ENCODE results near the gene EML4.
"Not testable (repeated sequence)": the region's sequence is repeated elsewhere in the genome, so short reads cannot be mapped to it uniquely, and the experiment has no call there.

The EML4 gene

DNA sequence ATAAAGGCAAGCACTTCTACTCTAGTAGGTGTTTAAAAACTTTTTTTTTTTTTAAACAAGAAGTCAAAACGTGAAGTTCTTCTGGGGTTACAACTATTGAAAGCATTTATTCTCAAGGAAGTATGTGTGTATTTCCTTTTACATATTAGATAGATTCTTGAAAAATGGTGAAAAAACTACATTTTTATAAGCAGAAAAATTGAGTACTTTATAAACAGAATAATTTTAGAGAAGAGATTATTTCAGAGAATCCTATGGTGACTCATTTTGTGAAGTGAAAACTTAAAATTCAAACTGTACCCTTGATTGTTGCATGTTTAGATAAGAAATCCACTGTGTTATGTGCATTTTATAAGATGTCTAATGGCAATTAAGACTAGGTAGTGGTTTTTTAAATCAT is 2.9 kb downstream of the EML4 start:
- DNase-seq (ENCODE audit: low read depth): no peak

DNA sequence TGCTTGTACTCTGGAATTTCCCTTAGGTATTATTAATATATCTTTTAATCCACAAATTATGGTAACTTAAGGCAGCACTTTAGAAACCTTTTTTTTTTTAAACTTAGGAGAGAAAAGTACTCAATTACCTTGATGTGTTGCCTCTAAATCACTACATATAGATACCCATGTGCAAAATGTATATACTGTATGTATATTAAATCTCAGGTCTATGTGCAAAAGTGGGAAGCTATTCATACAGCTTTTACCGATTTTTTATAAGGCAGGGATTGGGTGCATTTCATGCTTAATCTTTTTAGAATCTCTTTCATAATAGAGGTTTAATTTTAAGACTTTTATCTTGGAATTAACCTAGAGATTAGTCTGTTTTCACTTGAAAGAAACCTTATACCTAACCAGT is 3.4 kb downstream of the EML4 start:
- no peak for DNase-seq (ENCODE audit: low read depth)

DNA sequence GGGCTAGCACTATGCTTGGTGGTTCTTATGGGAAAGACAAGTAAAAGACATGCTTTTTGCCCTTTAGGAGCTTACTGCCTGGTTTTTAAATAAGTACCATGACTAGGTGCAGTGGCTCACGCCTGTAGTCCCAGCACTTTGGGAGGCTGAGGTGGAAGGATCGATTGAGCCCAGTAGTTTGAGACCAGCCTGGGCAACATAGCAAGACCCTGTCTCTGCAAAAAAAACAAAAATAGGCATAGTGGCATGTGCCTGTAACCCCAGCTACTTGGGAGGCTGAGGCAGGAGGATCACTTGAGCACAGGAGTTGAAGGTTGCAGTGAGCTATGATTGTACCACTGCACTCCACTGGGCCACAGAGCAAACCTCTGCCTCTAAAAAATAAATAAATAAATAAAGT is 4.3 kb downstream of the EML4 start:
- not testable (repeated sequence) for DNase-seq (ENCODE audit: low read depth)

DNA sequence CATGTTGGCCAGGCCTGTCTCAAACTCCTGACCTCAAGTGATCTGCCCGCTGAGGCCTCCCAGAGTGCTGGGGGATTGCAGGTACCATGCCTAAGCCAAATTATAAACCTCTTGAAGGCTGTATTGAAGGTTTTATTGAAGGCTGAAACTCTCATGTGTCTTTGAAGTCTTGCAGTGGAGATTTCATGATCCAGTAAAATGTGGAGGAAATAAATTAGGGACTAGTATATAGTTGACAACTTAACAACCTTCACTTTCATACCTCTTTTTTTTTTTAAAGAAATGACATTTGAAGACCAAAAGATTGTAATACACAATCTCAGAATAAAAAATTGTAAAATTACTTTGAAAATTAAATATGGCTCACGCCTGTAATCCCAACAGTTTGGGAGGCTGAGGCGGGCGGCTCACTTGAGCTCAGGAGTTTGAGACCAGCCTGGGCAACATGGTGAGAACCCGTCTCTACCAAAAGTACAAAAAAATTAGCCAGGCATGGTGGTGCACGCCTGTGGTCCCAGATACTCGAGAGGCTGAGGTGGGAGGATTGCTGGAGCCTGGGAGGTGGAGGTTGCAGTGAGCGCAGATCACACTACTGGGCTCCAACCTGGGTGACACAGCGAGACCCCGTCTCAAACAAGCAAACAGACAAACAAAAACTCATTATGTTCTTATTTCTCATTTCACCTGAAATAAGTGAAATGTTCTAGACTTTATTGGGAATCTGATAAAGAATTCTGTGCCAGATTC is 8.0 kb downstream of the EML4 start:
- DNase-seq (ENCODE audit: low read depth): no peak

DNA sequence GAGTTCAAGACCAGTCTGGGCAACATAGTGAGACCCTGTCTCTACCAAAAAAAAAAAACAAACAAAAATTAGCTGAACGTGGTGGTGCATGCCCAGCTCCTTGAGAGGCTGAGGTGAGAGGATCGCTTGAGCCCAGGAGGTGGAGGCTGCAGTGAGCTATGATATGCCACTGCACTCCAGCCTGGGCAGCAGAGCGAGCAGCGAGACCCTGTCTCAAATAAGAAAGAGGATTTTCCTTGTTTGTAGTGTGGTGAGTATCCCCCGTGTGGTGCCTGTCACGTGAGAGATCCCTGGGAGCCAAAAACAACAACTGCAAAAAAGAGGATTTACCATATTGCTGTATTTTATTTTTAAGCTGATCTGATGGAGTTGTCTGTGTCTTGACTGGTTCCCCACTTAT is 9.2 kb downstream of the EML4 start:
- no peak for DNase-seq (ENCODE audit: low read depth)

DNA sequence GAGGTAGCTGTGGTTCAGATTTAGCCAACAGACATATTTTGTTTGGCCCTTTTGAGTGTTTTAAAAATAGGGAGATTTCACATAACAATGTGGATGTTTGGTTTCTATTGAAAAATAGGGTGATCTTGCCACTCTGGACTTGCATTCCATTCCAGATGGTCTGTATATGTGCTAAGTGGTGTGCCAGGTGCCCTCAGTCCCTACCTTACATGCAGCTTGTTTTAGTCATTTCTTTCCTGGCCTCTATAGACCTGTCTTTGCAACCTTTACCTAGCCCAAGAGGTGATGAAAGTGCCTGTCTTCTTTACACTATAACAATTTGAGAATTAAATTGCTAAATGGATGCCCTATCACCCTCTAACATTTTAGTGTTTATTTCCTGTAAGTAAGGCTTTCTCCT is 11.1 kb downstream of the EML4 start:
- DNase-seq (ENCODE audit: low read depth): no peak

DNA sequence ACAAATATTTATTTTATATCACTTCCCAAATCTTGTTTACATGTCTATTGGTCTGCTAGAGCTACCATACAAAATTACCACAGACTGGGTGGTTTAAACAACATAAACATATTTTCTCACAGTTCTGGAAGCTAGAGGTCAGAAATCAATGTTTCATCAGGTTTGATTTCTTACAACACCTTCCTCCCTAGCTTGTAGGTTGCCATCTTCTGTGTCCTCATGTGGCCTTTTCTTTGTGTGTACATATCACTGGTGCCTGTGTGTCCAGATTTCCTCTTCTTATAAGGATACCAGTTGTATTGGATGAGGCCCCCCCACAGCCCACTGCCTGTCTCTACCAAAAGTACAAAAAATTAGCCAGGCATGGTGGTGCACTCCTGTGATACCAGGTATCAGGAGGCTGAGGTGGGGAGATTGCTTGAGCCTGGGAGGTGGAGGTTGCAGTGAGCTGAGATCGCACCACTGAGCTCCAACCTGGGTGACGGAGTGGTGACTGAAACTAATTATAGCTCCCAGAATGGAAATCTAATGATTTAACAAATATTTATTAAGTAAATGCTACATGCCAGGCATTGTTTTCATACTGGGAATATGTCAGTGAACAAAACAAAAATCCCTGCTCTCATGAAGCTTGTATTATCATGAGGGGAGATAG is 13.6 kb downstream of the EML4 start:
- DNase-seq (ENCODE audit: low read depth): no peak

DNA sequence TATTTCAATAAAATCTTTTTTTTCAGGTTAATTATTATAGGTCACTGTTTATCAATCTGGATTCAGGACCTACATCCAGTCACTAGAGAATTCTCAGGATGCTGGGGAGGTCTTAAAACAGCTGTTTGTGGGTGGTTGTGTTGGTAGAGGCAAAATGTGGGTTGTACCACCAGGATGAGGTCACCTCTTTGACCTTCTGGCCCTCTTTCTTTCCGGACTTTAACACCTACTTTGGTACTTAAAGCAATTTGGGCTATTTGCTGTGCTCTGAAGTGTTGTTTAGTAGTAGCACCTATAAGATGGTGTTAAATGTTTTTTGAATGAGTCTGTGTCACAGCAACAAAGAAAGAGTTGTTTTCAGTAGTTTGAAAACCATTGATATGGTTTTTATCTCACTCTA is 14.6 kb downstream of the EML4 start:
- no peak for DNase-seq (ENCODE audit: low read depth)

DNA sequence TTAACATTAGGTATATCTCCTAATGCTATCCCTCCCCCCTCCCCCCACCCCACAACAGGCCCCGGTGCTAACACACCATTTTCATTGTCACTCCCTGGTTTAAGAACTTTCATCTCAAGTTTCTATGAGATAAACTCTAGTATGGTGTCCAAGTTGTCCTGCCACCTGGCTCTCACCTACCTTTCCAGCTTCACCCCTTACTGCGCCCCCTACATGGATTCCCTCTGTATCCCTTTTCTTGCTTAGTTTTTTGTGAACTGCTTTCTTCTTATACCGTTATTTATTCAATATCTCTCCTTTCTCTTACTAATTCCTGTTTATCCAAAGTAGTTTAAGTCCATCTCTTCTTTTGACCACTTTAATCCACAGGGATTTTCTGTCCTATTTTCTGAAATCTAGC is 15.2 kb downstream of the EML4 start:
- DNase-seq (ENCODE audit: low read depth): no peak

DNA sequence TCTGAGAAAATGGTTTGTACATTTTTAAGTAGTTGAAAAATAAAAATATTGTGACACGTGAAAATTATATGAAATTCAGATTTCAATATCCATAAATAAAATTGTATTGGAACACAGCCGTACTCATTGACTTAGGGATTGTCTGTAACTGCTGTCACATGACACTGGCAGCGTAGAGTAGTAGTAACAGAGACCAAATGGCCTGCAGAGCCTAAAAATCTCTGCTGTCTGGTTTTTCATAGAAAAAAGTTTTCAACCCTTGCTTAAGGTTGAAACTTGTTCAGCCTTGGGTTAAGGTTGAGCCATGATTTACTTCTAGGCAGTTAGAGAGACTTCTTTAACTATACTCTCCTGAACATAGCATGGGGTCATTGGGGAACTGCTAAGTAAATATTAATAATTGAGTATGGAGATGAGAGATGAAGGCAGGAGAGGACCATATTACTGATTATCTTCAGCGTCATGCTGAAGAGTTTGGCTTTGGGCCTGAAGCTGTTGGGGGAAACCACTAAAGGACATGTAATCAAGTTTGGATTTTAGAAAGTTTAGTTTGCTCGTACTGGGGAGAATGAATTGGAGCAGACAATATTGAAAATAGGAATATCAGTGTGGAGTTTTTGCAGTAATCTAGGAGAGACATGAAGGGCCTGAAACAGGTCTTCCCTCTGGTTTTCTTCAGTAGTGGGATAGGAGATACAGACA is 16.2 kb downstream of the EML4 start:
- no peak for DNase-seq (ENCODE audit: low read depth)

DNA sequence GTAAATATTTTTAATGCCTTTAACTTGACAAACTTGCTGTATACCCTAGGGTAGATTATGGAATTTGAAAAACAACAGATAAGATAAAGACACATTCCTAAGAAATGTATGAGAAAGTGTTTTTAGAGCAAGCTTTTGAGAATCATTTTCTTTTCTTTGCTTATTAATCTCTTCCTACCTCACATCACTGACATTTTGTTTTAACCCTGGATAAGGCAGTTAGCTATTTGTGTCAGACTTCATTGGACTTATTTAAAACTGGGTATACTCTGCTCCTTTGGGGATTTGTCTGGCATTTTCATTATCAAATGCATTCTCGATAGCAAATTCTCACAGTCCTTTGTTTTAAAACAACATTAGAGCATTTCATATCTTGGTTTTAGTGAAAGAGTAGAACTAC is 17.2 kb downstream of the EML4 start:
- no peak for DNase-seq (ENCODE audit: low read depth)

DNA sequence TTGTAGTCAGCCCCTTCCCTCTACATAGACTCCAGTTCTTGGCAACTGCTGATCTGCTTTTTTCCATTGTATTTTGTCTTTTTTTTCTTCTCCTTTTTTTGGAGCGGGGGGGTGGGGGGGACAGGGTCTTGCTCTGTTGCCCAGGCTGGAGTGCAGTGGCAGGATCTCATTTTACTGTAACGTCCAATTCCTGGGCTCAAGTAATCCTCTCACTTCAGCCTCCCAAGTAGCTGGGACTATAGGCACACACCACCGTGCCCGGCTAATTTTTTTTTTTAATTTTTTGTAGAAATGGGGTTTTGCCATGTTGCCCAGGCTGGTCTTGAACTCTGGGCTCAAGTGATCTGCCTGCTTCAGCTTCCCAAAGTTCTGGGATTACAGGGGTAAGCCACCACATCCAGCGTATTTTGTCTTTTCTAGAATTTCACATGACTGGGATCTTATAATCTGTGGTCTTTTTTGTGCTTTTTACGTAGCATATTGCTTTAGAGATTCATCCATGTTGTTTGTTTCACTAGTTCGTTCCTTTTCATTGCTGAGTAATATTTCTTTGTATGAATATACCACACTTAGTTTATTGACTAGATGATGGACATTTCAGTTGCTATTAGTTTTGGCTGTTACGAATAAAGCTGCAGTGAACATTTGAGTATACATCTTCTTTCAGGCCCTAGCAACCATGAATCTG is 17.9 kb downstream of the EML4 start:
- no peak for DNase-seq (ENCODE audit: low read depth)

DNA sequence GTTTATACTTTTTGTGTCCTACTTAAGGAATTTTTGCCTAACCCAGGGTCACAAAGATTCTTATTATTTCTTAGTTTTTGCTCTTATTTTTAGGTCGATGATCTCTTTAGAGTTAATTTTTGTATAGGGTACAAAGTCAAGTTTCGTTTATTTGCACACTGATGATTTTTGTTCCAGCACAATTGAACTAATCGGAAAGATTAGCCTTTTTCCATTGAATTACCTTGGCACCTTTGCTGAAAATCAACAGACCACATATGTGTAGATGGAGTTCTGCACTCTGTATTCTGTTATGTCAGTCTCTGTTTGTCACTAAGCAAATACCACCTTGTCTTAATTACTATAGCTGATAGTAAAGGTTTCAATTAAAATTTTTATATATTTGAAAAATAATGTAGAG is 18.7 kb downstream of the EML4 start:
- DNase-seq (ENCODE audit: low read depth): no peak

DNA sequence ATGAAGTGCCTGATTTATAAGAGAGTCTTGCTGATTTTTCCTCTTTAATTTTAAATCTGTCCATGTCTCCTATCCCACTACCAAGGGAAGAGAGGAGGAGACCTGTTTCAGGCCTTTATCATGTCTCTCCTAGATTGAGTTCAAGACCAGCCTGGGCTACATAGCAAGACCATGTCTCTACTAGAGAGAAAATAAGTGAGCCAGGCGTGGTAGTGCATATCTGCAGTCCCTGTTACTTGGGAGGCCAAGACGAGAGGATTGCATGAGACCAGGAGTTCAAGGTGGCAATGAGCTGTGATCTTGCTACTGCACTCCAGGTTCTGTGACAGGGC is 20.0 kb downstream of the EML4 start:
- no peak for DNase-seq (ENCODE audit: low read depth)

DNA sequence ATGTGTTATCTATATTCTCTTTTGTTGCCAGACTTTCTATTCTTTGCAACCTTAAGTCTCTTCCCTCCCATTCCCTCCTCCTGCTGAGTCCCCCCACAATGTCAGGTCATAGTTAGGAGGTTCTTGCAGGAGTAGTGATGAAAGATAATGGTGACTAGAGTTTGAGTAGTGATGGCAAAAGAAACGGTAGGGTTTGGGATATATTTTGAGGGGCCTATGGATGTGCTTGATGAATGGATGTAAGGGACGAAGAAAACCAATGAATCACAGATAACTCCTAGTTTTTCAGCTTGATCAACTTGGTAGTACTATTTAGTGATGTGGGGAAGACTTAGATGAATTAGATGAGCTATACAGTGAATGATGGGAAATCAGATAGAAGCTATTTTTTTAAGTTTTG is 21.0 kb downstream of the EML4 start:
- no peak for DNase-seq (ENCODE audit: low read depth)

DNA sequence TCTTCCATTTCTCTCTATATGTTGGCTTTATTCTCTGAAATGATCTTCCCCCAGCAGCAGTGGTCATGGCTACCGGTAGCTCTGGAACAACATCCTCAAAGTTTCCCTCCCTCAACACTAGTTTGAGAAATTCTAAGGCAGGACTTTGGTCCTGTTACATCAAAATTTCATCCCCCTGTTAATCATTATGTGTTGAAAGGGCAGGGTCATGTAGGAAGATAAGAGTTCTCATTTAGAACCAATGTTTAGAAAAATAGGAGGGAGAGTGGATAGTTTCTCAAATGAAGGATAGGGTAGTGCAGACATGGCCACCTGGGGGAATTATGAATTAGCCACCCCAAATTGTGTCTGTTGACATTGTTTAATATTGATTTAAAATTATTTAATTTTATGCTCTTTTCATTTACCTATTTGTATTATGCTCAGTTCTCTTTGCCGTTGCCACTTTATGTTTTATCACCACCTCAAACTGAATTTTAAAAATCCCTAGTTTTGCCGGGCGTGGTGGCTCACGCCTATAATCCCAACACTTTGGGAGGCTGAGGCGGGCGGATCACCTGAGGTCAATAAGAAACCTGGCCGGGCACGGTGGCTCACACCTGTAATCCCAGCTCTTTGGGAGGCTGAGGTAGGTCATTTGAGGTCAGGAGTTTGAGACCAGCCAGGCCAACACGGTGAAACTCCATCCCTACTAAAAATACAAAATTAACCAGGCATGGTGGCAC is 22.3 kb downstream of the EML4 start:
- DNase-seq (ENCODE audit: low read depth): no peak

DNA sequence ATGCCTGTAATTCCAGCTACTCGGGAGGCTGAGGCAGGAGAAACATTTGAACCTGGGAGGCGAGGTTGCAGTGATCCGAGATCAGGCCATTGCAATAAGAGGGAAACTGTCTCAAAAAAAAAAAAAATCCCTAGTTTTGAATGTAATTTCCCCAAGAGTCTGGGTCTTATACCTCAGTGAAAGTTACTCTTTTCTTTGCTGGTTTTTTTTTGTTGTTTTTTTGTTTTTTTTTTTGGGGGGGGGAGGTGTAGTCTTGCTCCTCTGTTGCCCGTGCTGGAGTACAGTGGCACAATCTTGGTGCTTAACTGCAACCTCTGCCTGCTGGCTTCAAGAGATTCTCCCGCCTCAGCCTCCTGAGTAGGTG is 22.8 kb downstream of the EML4 start:
- no peak for DNase-seq (ENCODE audit: low read depth)

DNA sequence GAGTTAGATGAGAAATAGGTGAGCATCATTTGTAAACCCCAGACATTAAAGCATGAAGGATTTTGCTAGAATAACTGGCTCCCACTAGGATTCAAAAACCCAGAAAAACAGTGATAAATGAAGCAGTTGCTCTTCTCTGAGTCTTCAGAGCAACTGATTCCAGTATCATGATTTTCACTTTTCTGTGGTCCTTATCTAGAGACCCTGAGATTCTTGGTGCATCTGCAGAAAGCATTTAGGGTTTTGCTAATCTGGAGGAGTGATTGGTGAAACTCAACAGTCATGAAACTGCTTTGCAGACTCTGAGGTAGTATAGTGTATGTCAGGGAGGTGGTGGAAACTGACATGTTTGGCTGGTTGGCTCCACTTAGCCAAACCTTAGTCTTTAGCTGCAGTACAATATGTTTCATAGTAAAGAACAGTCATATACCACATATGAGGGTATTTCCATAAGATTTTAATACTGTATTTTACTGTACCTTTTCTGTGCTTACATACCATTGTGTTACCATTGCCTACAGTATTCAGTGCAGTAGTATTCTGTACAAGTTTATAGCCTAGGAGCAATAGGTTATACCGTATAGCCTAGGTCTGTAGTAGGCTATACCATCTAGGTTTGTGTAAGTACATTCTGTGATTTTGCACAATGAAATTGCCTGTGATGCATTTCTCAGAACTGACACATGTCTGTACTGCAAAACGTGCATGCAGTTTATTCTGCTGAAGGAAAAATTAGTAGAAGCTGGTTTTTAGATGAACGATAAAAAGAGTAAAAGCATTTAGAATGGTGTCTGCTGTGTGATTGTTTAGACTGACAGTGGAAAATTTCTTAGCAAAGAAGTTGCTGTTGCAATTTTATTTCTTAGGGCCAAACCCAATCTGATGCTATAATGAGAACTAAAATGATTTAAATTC is 23.8 kb downstream of the EML4 start:
- no peak for DNase-seq (ENCODE audit: low read depth)

DNA sequence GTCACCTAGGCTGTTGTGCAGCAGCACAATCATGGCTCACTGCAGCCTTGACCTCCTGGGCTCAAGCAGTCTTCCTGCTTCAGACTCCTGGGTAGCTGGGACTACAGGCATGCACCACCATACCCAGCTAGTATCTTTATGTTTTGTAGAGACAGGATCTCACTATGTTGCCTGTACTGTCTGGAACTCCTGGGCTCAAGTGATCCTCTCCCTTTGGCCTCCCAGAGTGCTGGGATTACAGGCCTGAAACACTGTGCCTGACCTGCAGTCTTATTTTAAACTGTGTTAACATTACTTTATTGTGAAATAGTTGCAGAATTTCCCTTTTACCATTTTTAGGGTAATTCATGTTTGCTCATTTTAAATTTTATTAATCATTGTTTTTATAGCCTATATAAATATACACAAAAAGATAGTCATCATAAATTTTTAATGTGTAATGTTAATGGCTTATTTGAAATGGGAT is 24.6 kb downstream of the EML4 start:
- no peak for DNase-seq (ENCODE audit: low read depth)

DNA sequence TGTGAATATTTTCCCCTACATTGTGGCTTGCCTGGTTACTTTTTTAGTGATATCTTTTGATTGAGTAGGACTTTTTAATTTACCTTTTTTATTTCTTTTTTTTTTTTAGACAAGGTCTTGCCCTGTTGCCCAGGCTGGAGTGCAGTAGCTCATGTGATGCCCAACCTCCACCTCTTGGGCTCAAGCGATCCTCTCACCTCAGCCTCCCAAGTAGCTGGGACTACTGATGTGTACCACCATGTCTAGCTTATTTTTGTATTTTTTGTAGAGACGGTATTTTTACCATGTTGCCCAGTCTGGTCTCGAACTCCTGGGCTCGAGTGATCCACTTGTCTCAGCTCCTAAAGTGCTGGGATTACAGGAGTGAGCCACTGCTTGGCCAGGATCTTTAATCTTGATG is 25.3 kb downstream of the EML4 start:
- no peak for DNase-seq (ENCODE audit: low read depth)

DNA sequence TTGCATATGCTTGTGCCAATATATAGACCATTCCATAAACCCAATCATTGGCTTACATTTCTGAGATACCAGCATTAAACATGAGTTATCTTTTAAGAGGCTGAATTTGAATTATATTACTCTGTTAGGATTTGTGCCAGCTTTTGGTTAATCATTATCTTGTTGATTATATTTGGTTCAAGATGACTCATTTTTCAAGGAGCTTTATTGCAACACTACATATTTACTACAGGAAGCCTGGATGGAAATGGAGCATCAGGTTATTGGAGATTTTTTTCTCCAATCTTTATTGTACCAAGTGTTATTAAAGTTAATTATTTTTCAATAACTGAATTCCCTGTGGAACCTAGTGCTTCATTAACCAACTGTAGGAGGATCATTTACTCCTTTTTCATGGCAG is 26.4 kb downstream of the EML4 start:
- peak; percentile 85 for DNase-seq (ENCODE audit: low read depth)
